ENCODE measurements around the gene FSD1L.
"Not testable (repeated sequence)": the region's sequence is repeated elsewhere in the genome, so short reads cannot be mapped to it uniquely, and the experiment has no call there.

Gene FSD1L

GRCh38 chr9:105484226-105484625 lies 36.4 kb downstream of the FSD1L start:
- Mint-ChIP-seq H3K27me3 (no peaks in the 10 kb centered on the region), H3K9me3 (no peaks in the 10 kb centered on the region), H3K27ac (no peak overlapping the region), H3K4me3 (no peak overlapping the region), H3K4me1 (peaks cover 5% of the 10 kb centered on the region), H3K36me3 (peaks cover 6% of the 10 kb centered on the region)
- ATAC-seq (ENCODE audit: low read depth) (no peak), DNase-seq (ENCODE audit: low spot score in 2 of 2) (no peak)

- Mint-ChIP-seq H3K9me3 (no peaks in the 10 kb centered on the region), H3K4me1 (peaks cover 5% of the 10 kb centered on the region), H3K27ac (no peak overlapping the region), H3K27me3 (no peaks in the 10 kb centered on the region), H3K36me3 (peaks cover 9% of the 10 kb centered on the region), H3K4me3 (no peak overlapping the region)
- no peak for DNase-seq (ENCODE audit: low spot score in 2 of 2)
- ATAC-seq (ENCODE audit: low read depth) = no peak
Measured at GRCh38 chr9:105485131-105485530, 37.3 kb downstream of the FSD1L start.

DNA sequence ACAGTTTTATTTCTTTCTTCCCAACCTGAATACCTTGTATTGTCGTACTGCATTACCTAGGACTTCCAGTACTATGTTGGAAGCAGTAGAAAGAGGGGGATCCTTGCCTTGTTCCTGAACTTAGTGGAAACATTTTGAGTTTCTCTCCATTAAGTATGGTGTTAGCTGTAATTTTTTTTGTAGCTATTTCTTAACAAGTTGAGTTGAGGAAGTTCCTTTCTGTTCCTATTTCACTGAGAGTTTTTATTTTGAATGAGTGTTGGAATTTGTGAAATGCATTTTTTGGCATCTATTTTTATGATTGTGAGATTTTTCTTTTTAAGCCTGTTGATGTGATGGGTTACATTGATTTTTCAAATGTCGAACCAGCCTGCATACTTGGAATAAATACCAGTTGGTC lies 49.0 kb downstream of the FSD1L start:
- no peak overlapping the region for H3K4me3 Mint-ChIP-seq
- no peak overlapping the region for H3K27ac Mint-ChIP-seq
- no peak for DNase-seq (ENCODE audit: low spot score in 2 of 2)
- H3K27me3 Mint-ChIP-seq = no peaks in the 10 kb centered on the region
- peaks cover 12% of the 10 kb centered on the region for H3K36me3 Mint-ChIP-seq
- peaks cover 21% of the 10 kb centered on the region for H3K4me1 Mint-ChIP-seq
- peaks cover 1% of the 10 kb centered on the region for H3K9me3 Mint-ChIP-seq
- ATAC-seq (ENCODE audit: low read depth) = no peak

GRCh38 chr9:105497704-105498103 lies 49.9 kb downstream of the FSD1L start:
- Mint-ChIP-seq H3K36me3 (peaks cover 6% of the 10 kb centered on the region), H3K4me1 (peaks cover 21% of the 10 kb centered on the region), H3K9me3 (peaks cover 1% of the 10 kb centered on the region), H3K27me3 (no peaks in the 10 kb centered on the region), H3K27ac (no peak overlapping the region), H3K4me3 (no peak overlapping the region)
- ATAC-seq (ENCODE audit: low read depth) (no peak), DNase-seq (ENCODE audit: low spot score in 2 of 2) (no peak)

DNA sequence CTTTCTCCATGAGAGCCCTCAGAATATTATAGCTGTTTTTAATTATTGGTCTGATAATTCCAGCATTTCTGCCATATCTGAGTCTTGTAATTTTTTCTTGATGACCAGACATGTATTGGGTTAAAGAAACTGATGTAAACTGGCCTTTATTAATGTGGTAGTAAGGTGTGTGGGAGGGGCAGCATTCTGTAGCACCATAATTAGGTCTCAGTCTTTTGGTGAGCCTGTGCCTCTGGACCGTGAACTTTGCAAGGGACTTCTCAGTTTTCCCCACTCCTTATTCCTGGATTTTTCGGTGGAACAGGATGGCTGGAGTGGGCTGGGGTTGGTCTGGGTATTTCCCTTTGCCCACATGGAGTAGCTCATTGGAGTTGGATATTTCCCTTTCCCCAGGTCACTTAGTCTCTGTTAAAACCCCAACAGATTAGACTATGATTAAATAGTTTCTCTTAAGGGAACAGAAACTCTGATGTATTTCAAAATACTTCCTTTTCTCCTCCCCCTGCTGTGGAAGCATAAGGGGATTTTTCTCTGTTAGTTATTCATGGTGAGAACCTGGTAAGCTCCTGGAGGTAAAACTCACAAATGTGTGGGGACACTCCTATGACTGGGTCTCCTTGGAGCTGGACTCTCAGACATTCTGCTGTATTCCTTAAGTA lies 52.4 kb downstream of the FSD1L start:
- peak overlapping the region; percentile 75 for H3K27ac Mint-ChIP-seq
- peaks cover 3% of the 10 kb centered on the region for H3K36me3 Mint-ChIP-seq
- DNase-seq (ENCODE audit: low spot score in 2 of 2) (peak; percentile 1 to 10), ATAC-seq (ENCODE audit: low read depth) (peak; percentile 96)
- H3K27me3 Mint-ChIP-seq = no peaks in the 10 kb centered on the region
- peak overlapping the region; percentile 67 for H3K4me3 Mint-ChIP-seq
- H3K9me3 Mint-ChIP-seq = peaks cover 1% of the 10 kb centered on the region
- peaks cover 21% of the 10 kb centered on the region for H3K4me1 Mint-ChIP-seq

- peaks cover 3% of the 10 kb centered on the region for H3K36me3 Mint-ChIP-seq
- no peak for ATAC-seq (ENCODE audit: low read depth)
- peaks cover 21% of the 10 kb centered on the region for H3K4me1 Mint-ChIP-seq
- no peaks in the 10 kb centered on the region for H3K9me3 Mint-ChIP-seq
- no peak overlapping the region for H3K27ac Mint-ChIP-seq
- no peaks in the 10 kb centered on the region for H3K27me3 Mint-ChIP-seq
- H3K4me3 Mint-ChIP-seq = no peak overlapping the region
- no peak for DNase-seq (ENCODE audit: low spot score in 2 of 2)
Measured at GRCh38 chr9:105501414-105501813, 53.6 kb downstream of the FSD1L start.

GRCh38 chr9:105502276-105502675 lies 54.4 kb downstream of the FSD1L start:
- DNase-seq (ENCODE audit: low spot score in 2 of 2) (no peak), ATAC-seq (ENCODE audit: low read depth) (no peak)
- no peaks in the 10 kb centered on the region for H3K9me3 Mint-ChIP-seq
- H3K27ac Mint-ChIP-seq = no peak overlapping the region
- H3K36me3 Mint-ChIP-seq = peaks cover 3% of the 10 kb centered on the region
- no peaks in the 10 kb centered on the region for H3K27me3 Mint-ChIP-seq
- H3K4me3 Mint-ChIP-seq = no peak overlapping the region
- peaks cover 21% of the 10 kb centered on the region for H3K4me1 Mint-ChIP-seq

DNA sequence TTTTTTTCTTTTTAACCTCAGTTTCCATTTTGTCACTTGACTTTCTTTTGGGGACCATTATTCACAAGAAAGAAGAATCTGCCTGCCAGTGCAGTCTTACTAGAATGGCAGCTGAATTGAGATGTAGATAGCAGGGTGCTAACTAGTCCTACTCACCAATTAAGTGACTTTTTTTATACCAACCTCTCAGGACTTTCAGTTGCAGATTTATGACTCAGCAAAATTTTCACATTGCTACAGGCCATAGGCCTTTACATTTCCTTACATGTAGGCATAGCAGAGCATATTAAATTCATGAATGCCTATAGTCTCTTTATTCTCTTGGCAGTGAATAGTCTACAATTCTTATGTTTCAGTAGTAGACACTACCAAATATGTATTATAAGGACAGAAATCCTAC lies 56.0 kb downstream of the FSD1L start:
- no peak for DNase-seq (ENCODE audit: low spot score in 2 of 2)
- H3K27me3 Mint-ChIP-seq = no peaks in the 10 kb centered on the region
- no peaks in the 10 kb centered on the region for H3K9me3 Mint-ChIP-seq
- H3K4me1 Mint-ChIP-seq = peaks cover 21% of the 10 kb centered on the region
- no peak overlapping the region for H3K27ac Mint-ChIP-seq
- H3K36me3 Mint-ChIP-seq = peaks cover 3% of the 10 kb centered on the region
- ATAC-seq (ENCODE audit: low read depth) = no peak
- no peak overlapping the region for H3K4me3 Mint-ChIP-seq

DNA sequence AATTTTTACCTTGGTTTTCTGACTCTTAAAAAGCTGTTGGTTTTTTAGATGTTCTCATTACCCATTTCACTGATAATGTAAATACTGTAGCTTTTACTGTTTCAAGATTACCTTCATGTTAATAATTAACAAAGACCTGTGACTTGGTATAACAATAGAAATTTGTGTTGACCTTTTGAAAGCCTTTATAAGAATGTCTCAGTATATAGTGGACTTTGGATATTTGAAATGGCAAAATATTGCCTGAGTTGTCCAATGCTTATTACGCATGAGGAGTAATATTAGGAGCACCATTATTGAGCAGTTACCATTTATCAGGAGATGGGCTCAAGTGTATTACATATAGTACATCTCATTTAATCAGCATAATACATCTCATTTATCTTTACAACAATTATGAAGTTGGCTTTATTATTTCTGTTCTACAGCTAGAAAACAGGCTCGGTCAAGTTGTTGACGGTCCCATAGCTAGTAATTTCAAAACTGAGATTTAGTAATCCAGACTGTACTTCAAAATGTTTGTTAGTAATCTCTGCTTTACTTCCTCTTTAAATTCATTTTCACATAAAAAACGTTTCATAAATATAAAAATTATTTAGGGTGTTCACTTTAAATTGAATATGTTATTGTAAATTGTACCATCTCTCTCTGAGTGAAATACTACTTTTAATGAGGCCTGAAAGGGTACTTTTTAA lies 59.4 kb downstream of the FSD1L start:
- H3K4me3 Mint-ChIP-seq = no peak overlapping the region
- H3K27ac Mint-ChIP-seq = no peak overlapping the region
- H3K9me3 Mint-ChIP-seq = no peaks in the 10 kb centered on the region
- no peaks in the 10 kb centered on the region for H3K27me3 Mint-ChIP-seq
- H3K36me3 Mint-ChIP-seq = peaks cover 5% of the 10 kb centered on the region
- ATAC-seq (ENCODE audit: low read depth) = no peak
- no peak for DNase-seq (ENCODE audit: low spot score in 2 of 2)
- no peaks in the 10 kb centered on the region for H3K4me1 Mint-ChIP-seq

DNA sequence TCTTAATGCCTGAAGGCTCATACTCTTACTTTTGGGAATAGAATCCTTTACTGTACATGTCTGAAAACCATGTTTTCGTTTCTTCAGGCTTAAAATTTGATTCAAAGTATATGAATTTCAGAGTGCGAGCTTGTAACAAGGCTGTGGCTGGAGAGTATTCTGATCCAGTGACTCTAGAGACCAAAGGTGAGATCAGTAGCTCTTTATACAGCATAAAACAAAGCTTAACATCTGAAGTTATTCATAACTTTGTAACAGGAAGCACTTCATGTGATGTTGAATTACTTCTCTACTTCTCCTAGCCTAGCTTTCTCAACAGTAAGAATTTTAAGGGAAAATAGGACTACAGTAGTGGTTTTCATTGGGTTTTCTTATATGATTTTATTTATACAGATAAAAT lies 60.7 kb downstream of the FSD1L start:
- Mint-ChIP-seq H3K9me3 (no peaks in the 10 kb centered on the region), H3K27ac (no peak overlapping the region), H3K36me3 (peaks cover 5% of the 10 kb centered on the region), H3K27me3 (no peaks in the 10 kb centered on the region), H3K4me3 (no peak overlapping the region), H3K4me1 (no peaks in the 10 kb centered on the region)
- no peak for DNase-seq (ENCODE audit: low spot score in 2 of 2)
- no peak for ATAC-seq (ENCODE audit: low read depth)

- no peaks in the 10 kb centered on the region for H3K27me3 Mint-ChIP-seq
- H3K4me3 Mint-ChIP-seq = no peak overlapping the region
- no peak overlapping the region for H3K27ac Mint-ChIP-seq
- DNase-seq (ENCODE audit: low spot score in 2 of 2) (no peak), ATAC-seq (ENCODE audit: low read depth) (no peak)
- no peaks in the 10 kb centered on the region for H3K4me1 Mint-ChIP-seq
- H3K9me3 Mint-ChIP-seq = no peaks in the 10 kb centered on the region
- H3K36me3 Mint-ChIP-seq = peaks cover 10% of the 10 kb centered on the region
Measured at GRCh38 chr9:105510024-105510423, 62.2 kb downstream of the FSD1L start.

- Mint-ChIP-seq H3K9me3 (no peaks in the 10 kb centered on the region), H3K36me3 (peaks cover 10% of the 10 kb centered on the region), H3K27ac (no peak overlapping the region), H3K4me1 (no peaks in the 10 kb centered on the region), H3K27me3 (no peaks in the 10 kb centered on the region), H3K4me3 (no peak overlapping the region)
- ATAC-seq (ENCODE audit: low read depth) (no peak), DNase-seq (ENCODE audit: low spot score in 2 of 2) (no peak)
Measured at GRCh38 chr9:105511446-105511845, 63.6 kb downstream of the FSD1L start.

- H3K4me3 Mint-ChIP-seq = no peak overlapping the region
- no peak for ATAC-seq (ENCODE audit: low read depth)
Measured at GRCh38 chr9:105515811-105516413, 68.1 kb downstream of the FSD1L start.

GRCh38 chr9:105519710-105520369 lies 72.0 kb downstream of the FSD1L start:
- not testable (repeated sequence) for H3K4me1 Mint-ChIP-seq, H3K27ac Mint-ChIP-seq, H3K27me3 Mint-ChIP-seq, H3K36me3 Mint-ChIP-seq, H3K9me3 Mint-ChIP-seq, H3K4me3 Mint-ChIP-seq
- ATAC-seq (ENCODE audit: low read depth) = peak; percentile 91
- peak; percentile 20 to 34 for DNase-seq (ENCODE audit: low spot score in 2 of 2)

More at GRCh38 chr9:105515811-105516413, 68.1 kb downstream of the FSD1L start:
- Mint-ChIP-seq H3K4me1 (no peaks in the 10 kb centered on the region), H3K27ac (no peak overlapping the region), H3K36me3 (peaks cover 12% of the 10 kb centered on the region), H3K27me3 (no peaks in the 10 kb centered on the region), H3K9me3 (no peaks in the 10 kb centered on the region)
- DNase-seq (ENCODE audit: low spot score in 2 of 2) = no peak

Measured in memory B cell (primary cell).